Endothelial cell of umbilical vein (primary cell): ENCODE results near the gene OR5H1. TPM values are rescaled to one million over a fixed set of nuclear protein-coding genes. Genes with fewer than 3 reads are reported as not detected.
"Not testable (repeated sequence)": the region's sequence is repeated elsewhere in the genome, so short reads cannot be mapped to it uniquely, and the experiment has no call there.

Experiments
- BruUV-seq: library from RNA; stranded (reverse); fragments of 400-500 nt; replicated peaks from 2 replicates; lab custom pipeline; 2021; lab: Mats Ljungman, UMichigan
- CTCF ChIA-PET: fragments of 300-600, 350-600 bp; sonication (Branson Sonifier 250); formaldehyde crosslinking; loops from one replicate; lab custom pipeline; 2021; ENCODE audit warnings: antibody characterized with exemption, inconsistent platforms; lab: Charles Lee
- POLR2A ChIA-PET: fragments of 300-600, 350-600 bp; sonication (Branson Sonifier 250); formaldehyde crosslinking; loops from one replicate; lab custom pipeline; 2021; ENCODE audit warnings: antibody characterized with exemption, inconsistent platforms; lab: Charles Lee
- DNase-seq: peaks from one replicate; pipeline ENCODE4 v3.0.0-alpha.2; 2011; ENCODE audit warnings: low read depth, low spot score
- FAIRE-seq: peaks from 2 replicates; lab custom pipeline; 2011; peaks lifted over from hg19 to GRCh38; lab: Jason Lieb, UNC
- H2AFZ ChIP-seq: 2 replicates; pipeline ENCODE4 v1.6.0; 2012; ENCODE audit warnings: low read depth, low read length, control low read depth, inconsistent platforms
- H3K27ac ChIP-seq: 2 replicates; pipeline ENCODE4 v1.5.1; 2011; ENCODE audit warnings: low read depth, mild to moderate bottlenecking, control low read depth, low read length, moderate library complexity; ENCODE audit not compliant: insufficient read depth
- H3K27me3 ChIP-seq, 2 experiments: 2 replicates each; pipeline versions ENCODE4 v1.6.0 to v1.6.1; 2011; ENCODE audit warnings: low read length in 2 of 2, mixed read lengths in 1 of 2; ENCODE audit not compliant: control insufficient read depth in 2 of 2, insufficient read depth in 2 of 2
- H3K36me3 ChIP-seq, 2 experiments: 2 replicates in 1 of 2; 3 replicates in 1 of 2; pipeline ENCODE4 v1.5.1; 2011; ENCODE audit warnings: low read length in 2 of 2, mild to moderate bottlenecking in 1 of 2, moderate library complexity in 1 of 2; ENCODE audit not compliant: control insufficient read depth in 2 of 2, insufficient read depth in 2 of 2; ENCODE audit errors: extremely low read depth in 1 of 2
- H3K4me1 ChIP-seq: 3 replicates; pipeline ENCODE4 v1.5.1; 2011; ENCODE audit warnings: mild to moderate bottlenecking, low read length; ENCODE audit not compliant: control insufficient read depth, insufficient read depth; ENCODE audit errors: extremely low read depth
- H3K4me2 ChIP-seq: 2 replicates; pipeline ENCODE4 v1.6.1; 2011; ENCODE audit warnings: low read length, control low read depth, mixed read lengths; ENCODE audit not compliant: insufficient read depth
- H3K4me3 ChIP-seq, 3 experiments: fragments of 200-600 bp in 1 of 3; sonication (generic), shearing (Covaris generic) in 1 of 3; replicated peaks in 1 of 3; 2 replicates each; pipeline ENCODE4 v1.5.1; 2011 to 2016; ENCODE audit warnings: control low read depth in 3 of 3, low read length in 3 of 3, mild to moderate bottlenecking in 2 of 3, inconsistent platforms in 1 of 3, low read depth in 1 of 3, moderate library complexity in 1 of 3; ENCODE audit not compliant: insufficient read depth in 1 of 3
- H3K79me2 ChIP-seq: 2 replicates; pipeline ENCODE4 v1.6.0; 2012; ENCODE audit warnings: low read length, inconsistent platforms; ENCODE audit not compliant: control insufficient read depth, insufficient read depth
- H3K9ac ChIP-seq: replicated peaks from 2 replicates; pipeline ENCODE3; 2011; ENCODE audit warnings: low read length, control low read depth; ENCODE audit not compliant: insufficient read depth; ENCODE audit errors: extremely low read depth
- H3K9me1 ChIP-seq: replicated peaks from 3 replicates; pipeline ENCODE4 v1.6.0; 2011; ENCODE audit warnings: mild to moderate bottlenecking, low read length; ENCODE audit not compliant: control insufficient read depth, insufficient read depth; ENCODE audit errors: extremely low read depth
- H3K9me3 ChIP-seq: replicated peaks from 2 replicates; pipeline ENCODE4 v1.5.1; 2012; ENCODE audit warnings: low read length, inconsistent platforms; ENCODE audit not compliant: control insufficient read depth, insufficient read depth
- H4K20me1 ChIP-seq: replicated peaks from 2 replicates; pipeline ENCODE3; 2011; ENCODE audit warnings: mild to moderate bottlenecking, low read length; ENCODE audit not compliant: control insufficient read depth, insufficient read depth; ENCODE audit errors: extremely low read depth
- CTCF ChIP-seq, 2 donors: IDR thresholded peaks; 1 replicate in 1 of 2; 2 replicates in 1 of 2; pipeline ENCODE4 v1.5.1; 2011; ENCODE audit warnings: low read length in 2 of 2, mild to moderate bottlenecking in 2 of 2, moderate library complexity in 2 of 2, control low read depth in 1 of 2, inconsistent platforms in 1 of 2, low read depth in 1 of 2; ENCODE audit not compliant: insufficient read depth in 1 of 2; ENCODE audit errors: extremely low read depth in 1 of 2
- EZH2 ChIP-seq: IDR thresholded peaks from 2 replicates; pipeline ENCODE4 v1.6.1; 2012; ENCODE audit warnings: borderline replicate concordance, low read depth, mild to moderate bottlenecking, moderate library complexity, low read length, inconsistent platforms; ENCODE audit not compliant: severe bottlenecking
- FOS ChIP-seq: IDR thresholded peaks from 2 replicates; pipeline ENCODE4 v1.6.1; 2011; ENCODE audit warnings: mild to moderate bottlenecking, low read length, moderate library complexity, borderline replicate concordance; ENCODE audit not compliant: insufficient read depth
- GATA2 ChIP-seq: IDR thresholded peaks from 2 replicates; pipeline ENCODE4 v1.7.0; 2011; ENCODE audit warnings: low read depth, mild to moderate bottlenecking, moderate library complexity, mixed read lengths, low read length; ENCODE audit not compliant: insufficient read length, insufficient read depth
- JUN ChIP-seq: IDR thresholded peaks from 2 replicates; pipeline ENCODE4 v1.6.1; 2011; ENCODE audit warnings: borderline replicate concordance, low read depth; ENCODE audit not compliant: insufficient read length, insufficient read depth
- MAX ChIP-seq: IDR thresholded peaks from 2 replicates; pipeline ENCODE4 v1.6.1; 2011; ENCODE audit not compliant: insufficient read depth, insufficient read length
- MYC ChIP-seq: IDR thresholded peaks from one replicate; pipeline ENCODE4 v1.6.1; 2011; ENCODE audit warnings: mild to moderate bottlenecking, low read depth, low read length
- POLR2A ChIP-seq: IDR thresholded peaks from 2 replicates; pipeline ENCODE4 v1.6.1; 2012; ENCODE audit warnings: low read depth, mild to moderate bottlenecking, control low read depth, low read length
- POLR2AphosphoS5 ChIP-seq: IDR thresholded peaks from 2 replicates; pipeline ENCODE4 v1.6.1; 2012; ENCODE audit warnings: low read depth, mild to moderate bottlenecking, control low read depth, low read length, moderate library complexity; ENCODE audit not compliant: insufficient read depth
- dilution Hi-C: fragments of 300-500 bp; cut with MboI; formaldehyde crosslinking; loops from one replicate; pipeline ENCODE4 v1.15.0; 2019; ENCODE audit warnings: low sequenced_read_pairs; ENCODE audit not compliant: extremely low pct_ligation_motif_present
- intact Hi-C: fragments of 100-400 bp; cut with micrococcal nuclease; formaldehyde crosslinking; loops from one replicate; pipeline ENCODE4 v1.10.0; 2022
- polyA plus RNA-seq, 4 experiments: library from polyadenylated mRNA; depleted of rRNA in 3 of 4; stranded (reverse) in 3 of 4; unstranded in 1 of 4; fragments of >200 nt; gene quantifications; 2 replicates each; pipeline versions ENCODE4 v1.2.1 to v1.2.3, GENCODE V29; 2011 to 2012; ENCODE audit warnings: missing spikeins in 1 of 4
- total RNA-seq: library from RNA; stranded (reverse); gene quantifications from 2 replicates; pipeline ENCODE4 v1.2.3, GENCODE V29; 2021

OR5H1 gene
- total and polyA plus RNA-seq, 2 donors (not counting 3 experiments of a cell fraction or from before 2014, with no cell fraction given): not detected

DNA sequence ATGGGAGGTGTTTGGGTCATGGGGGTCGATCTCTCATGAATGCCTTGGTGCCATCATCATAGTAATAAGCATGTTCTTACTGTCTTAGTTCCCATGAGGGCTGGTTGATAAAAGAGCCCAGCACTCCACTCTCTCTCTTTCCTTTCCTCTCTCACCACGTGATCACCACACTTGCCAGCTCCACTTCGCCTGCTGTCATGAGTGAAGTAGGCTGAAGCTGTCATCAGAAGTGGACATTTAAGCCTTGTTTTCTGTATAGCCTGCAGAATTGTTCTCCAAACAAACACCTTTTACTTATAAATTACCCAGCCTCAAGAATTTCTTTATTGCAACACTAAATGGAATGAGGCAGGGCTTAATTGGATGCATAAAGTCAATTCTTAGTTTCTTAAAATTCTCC lies 6.1 kb downstream of the OR5H1 start:
- no TSS peak for BruUV-seq
- TF ChIP-seq GATA2 (no peak), MAX (no peak), POLR2AphosphoS5 (no peak), FOS (no peak), MYC (no peak), JUN (no peak), EZH2 (no peak), CTCF (IDR thresholded peaks at IDR 0.05; ENCODE audit: extremely low read depth in 1 of 2, insufficient read depth in 1 of 2, low read depth in 1 of 2, low read length in 2 of 2) (no peak), POLR2A (no peak)
- intact Hi-C loops: no loop called here
- Histone ChIP-seq H3K9ac (no peak overlapping the region), H3K27ac (no peak overlapping the region), H4K20me1 (no peaks in the 10 kb centered on the region), H3K36me3 (no peaks in the 10 kb centered on the region), H3K4me1 (no peaks in the 10 kb centered on the region), H3K4me2 (no peak overlapping the region), H3K9me1 (no peaks in the 10 kb centered on the region), H3K9me3 (no peaks in the 10 kb centered on the region), H3K4me3 (no peak overlapping the region), H3K27me3 (no peaks in the 10 kb centered on the region), H3K79me2 (no peaks in the 10 kb centered on the region), H2AFZ (no peak overlapping the region)
- dilution Hi-C loops: no loop called here
- POLR2A ChIA-PET: no interaction called here
- FAIRE-seq: no peak
- CTCF ChIA-PET: no interaction called here
- DNase-seq: no peak

GRCh38 chr3:98137826-98138557 lies 7.5 kb downstream of the OR5H1 start:
- H3K4me3 ChIP-seq, H3K36me3 ChIP-seq, BruUV-seq, H3K79me2 ChIP-seq, DNase-seq, H2AFZ ChIP-seq, H3K27ac ChIP-seq, H3K4me1 ChIP-seq, H3K9ac ChIP-seq, intact Hi-C loops, H3K9me1 ChIP-seq, H3K9me3 ChIP-seq, H3K4me2 ChIP-seq, dilution Hi-C loops, CTCF ChIA-PET, FAIRE-seq, H4K20me1 ChIP-seq, H3K27me3 ChIP-seq, POLR2A ChIA-PET: not testable (repeated sequence)
